Measurements from ENCODE around the gene NCEH1.

- TF ChIP-seq, protein P1, sequence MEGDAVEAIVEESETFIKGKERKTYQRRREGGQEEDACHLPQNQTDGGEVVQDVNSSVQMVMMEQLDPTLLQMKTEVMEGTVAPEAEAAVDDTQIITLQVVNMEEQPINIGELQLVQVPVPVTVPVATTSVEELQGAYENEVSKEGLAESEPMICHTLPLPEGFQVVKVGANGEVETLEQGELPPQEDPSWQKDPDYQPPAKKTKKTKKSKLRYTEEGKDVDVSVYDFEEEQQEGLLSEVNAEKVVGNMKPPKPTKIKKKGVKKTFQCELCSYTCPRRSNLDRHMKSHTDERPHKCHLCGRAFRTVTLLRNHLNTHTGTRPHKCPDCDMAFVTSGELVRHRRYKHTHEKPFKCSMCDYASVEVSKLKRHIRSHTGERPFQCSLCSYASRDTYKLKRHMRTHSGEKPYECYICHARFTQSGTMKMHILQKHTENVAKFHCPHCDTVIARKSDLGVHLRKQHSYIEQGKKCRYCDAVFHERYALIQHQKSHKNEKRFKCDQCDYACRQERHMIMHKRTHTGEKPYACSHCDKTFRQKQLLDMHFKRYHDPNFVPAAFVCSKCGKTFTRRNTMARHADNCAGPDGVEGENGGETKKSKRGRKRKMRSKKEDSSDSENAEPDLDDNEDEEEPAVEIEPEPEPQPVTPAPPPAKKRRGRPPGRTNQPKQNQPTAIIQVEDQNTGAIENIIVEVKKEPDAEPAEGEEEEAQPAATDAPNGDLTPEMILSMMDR (IDR thresholded peaks at IDR 0.05), result no peak
- no peak for TF ChIP-seq POLR2A (IDR thresholded peaks at IDR 0.05)
- TF ChIP-seq POLR2AphosphoS5 (IDR thresholded peaks at IDR 0.05), result no peak
- TF ChIP-seq EP300 (IDR thresholded peaks at IDR 0.05), result no peak
These were observed 56.4 kb downstream of the NCEH1 start for GRCh38 chr3:172654470-172654869.
